Measurements from ENCODE around the gene MAPKAPK2.

The MAPKAPK2 gene

DNA sequence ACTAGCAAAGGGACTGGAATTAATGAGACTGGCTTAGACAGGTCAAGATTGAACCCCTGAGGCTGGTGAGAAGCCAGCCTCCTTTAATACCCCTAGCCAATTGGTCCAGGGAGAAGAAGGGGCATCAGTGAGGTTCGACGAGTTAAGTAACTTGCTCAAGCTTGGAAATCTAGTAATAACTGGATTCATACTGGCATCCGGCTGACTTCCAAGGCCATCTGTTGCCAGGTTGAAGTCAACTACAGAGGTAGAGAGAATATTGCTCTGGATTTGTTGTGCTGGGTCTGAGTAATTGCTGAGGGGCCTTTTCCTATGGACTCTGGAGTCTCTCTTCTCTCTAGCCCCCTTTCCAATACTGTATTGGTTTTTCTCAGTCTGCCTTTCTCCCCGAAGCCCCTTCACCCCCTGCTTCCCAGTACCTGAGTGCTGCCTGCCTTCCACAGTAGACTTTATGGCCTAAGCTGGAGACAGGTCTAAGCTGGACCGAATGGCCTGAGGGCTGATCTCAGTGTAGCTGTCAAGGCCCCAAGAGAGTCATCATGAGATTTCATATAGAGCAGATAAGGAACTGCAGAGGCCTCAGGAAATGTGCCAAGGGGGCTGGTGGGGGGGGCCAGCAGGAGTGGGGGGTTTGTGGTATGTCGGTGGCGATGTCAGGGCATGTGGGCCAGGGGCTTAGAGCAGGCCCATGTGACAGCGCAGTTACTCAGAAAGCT is 43.4 kb downstream of the MAPKAPK2 start (continued):
- no peak for TF ChIP-seq ZBTB20 (tag by site-specific recombination; IDR thresholded peaks at IDR 0.05)

DNA sequence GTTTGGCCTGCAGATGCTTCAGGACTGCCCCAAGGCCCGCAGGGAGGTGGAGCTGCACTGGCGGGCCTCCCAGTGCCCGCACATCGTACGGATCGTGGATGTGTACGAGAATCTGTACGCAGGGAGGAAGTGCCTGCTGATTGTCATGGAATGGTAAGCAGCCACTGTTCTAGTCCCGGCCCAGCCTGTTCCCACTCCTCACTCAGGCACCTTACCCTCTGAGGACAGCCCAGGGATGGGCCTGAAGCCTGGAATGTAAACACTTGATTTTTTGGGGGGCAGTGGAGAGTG is 43.9 kb downstream of the MAPKAPK2 start:
- no peak overlapping the region for H3K27ac ChIP-seq (ENCODE audit: extremely low read depth, low read depth, low read length)
- POLR2A ChIA-PET = no interaction called here
- H3K36me3 ChIP-seq (ENCODE audit: control insufficient read depth in 2 of 2, insufficient read depth in 1 of 2, low read length in 2 of 2) = peaks cover 0 to 42% of the 10 kb centered on the region in 2 experiments; a peak in 1 of 3 replicates
- no peaks in the 10 kb centered on the region for H3K9me3 ChIP-seq (ENCODE audit: control insufficient read depth, insufficient read depth, low read depth, low read length)
- TF ChIP-seq HOXD13 (CRISPR knock-in tag; IDR thresholded peaks at IDR 0.05; ENCODE audit: borderline replicate concordance) (no peak), ZNF10 (tag by site-specific recombination; IDR thresholded peaks at IDR 0.05) (no peak), RBAK (tag by site-specific recombination; IDR thresholded peaks at IDR 0.05) (no peak), ZNF571 (tag by site-specific recombination; IDR thresholded peaks at IDR 0.05) (no peak), ZNF514 (tag by site-specific recombination; IDR thresholded peaks at IDR 0.05) (no peak), ZNF223 (tag by site-specific recombination; IDR thresholded peaks at IDR 0.05) (no peak)
- CTCF ChIA-PET = interaction anchor here (0.7 to 4.5 kb wide), 3 partner anchors 17 to 254 kb away, joined by 3 to 30 read pairs (median 4); no protein-coding TSS in a partner anchor
- no peak overlapping the region for H3K4me3 ChIP-seq (ENCODE audit: low read depth, low read length)
- H3K4me1 ChIP-seq (ENCODE audit: control insufficient read depth, insufficient read depth, low read length) = no peaks in the 10 kb centered on the region; the same call in 1 of the 2 replicates

DNA sequence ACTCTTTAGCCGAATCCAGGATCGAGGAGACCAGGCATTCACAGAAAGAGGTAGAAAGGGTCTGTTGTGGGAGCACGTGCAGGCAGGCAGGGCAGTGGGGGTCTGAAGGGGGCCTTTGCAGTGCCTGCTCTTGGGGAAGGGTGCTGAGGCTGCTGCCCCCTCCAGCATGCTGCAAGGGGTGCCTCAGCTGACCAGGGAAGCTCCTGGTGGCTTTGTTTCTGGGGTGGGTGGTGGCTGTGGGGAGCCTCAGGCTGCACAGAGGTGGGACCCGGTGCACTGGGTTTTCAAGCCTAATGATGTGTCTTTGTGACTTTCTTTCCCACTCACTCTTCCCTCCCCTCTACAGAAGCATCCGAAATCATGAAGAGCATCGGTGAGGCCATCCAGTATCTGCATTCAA is 44.3 kb downstream of the MAPKAPK2 start:
- ChIA-PET CTCF (interaction anchor here (1.8 kb wide), 1 partner anchor 183 kb away, joined by 9 read pairs; no protein-coding TSS in a partner anchor), POLR2A (no interaction called here)
- H3K4me1 ChIP-seq (ENCODE audit: control insufficient read depth, insufficient read depth, low read length) = no peaks in the 10 kb centered on the region; the same call in 1 of the 2 replicates
- no peak overlapping the region for H3K4me3 ChIP-seq (ENCODE audit: low read depth, low read length)
- H3K9me3 ChIP-seq (ENCODE audit: control insufficient read depth, insufficient read depth, low read depth, low read length) = no peaks in the 10 kb centered on the region
- no peak for TF ChIP-seq ZBTB7A (tag by site-specific recombination; IDR thresholded peaks at IDR 0.05; ENCODE audit: low read depth)
- TF ChIP-seq YY2 (tag by site-specific recombination; IDR thresholded peaks at IDR 0.05) = no peak
- no peak for TF ChIP-seq ZNF529 (tag by site-specific recombination; IDR thresholded peaks at IDR 0.05; ENCODE audit: insufficient replicate concordance)
- TF ChIP-seq ZNF239 (tag by site-specific recombination; IDR thresholded peaks at IDR 0.05) = no peak
- TF ChIP-seq, protein P1, sequence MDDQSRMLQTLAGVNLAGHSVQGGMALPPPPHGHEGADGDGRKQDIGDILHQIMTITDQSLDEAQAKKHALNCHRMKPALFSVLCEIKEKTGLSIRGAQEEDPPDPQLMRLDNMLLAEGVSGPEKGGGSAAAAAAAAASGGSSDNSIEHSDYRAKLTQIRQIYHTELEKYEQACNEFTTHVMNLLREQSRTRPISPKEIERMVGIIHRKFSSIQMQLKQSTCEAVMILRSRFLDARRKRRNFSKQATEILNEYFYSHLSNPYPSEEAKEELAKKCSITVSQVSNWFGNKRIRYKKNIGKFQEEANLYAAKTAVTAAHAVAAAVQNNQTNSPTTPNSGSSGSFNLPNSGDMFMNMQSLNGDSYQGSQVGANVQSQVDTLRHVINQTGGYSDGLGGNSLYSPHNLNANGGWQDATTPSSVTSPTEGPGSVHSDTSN (CRISPR knock-in tag; IDR thresholded peaks at IDR 0.05) = no peak
- TF ChIP-seq ZNF155 (tag by site-specific recombination; IDR thresholded peaks at IDR 0.05) = no peak
- H3K27ac ChIP-seq (ENCODE audit: extremely low read depth, low read depth, low read length) = no peak overlapping the region
- H3K36me3 ChIP-seq (ENCODE audit: control insufficient read depth in 2 of 2, insufficient read depth in 1 of 2, low read length in 2 of 2) = peaks cover 0 to 42% of the 10 kb centered on the region in 2 experiments; a peak in 1 of 3 replicates

DNA sequence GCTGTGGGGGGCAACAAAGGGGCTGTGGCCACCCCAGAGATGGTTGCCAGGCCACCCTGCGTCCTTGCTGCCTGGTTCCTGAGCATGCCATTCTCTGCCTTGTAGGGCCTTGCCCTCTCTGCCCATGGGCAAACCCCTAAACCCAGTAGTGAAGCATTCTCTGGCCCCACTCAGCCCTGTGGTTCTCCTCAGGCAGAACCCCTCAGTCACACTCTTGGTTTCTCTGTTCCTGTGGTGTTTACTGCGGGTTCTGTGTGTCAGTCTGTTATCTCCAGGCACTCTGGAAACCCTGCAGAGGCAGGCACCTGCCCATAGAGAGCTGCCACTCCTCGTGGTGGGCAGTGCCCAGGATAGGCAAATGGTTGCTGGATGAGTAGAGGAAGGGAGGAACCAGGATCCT is 44.8 kb downstream of the MAPKAPK2 start:
- Histone ChIP-seq H3K9me3 (ENCODE audit: control insufficient read depth, insufficient read depth, low read depth, low read length) (no peaks in the 10 kb centered on the region), H3K36me3 (ENCODE audit: control insufficient read depth in 2 of 2, insufficient read depth in 1 of 2, low read length in 2 of 2) (peaks cover 0 to 45% of the 10 kb centered on the region in 2 experiments; a peak in 1 of 3 replicates), H3K27ac (ENCODE audit: extremely low read depth, low read depth, low read length) (no peak overlapping the region), H3K4me1 (ENCODE audit: control insufficient read depth, insufficient read depth, low read length) (no peaks in the 10 kb centered on the region), H3K4me3 (ENCODE audit: low read depth, low read length) (no peak overlapping the region)
- CTCF ChIA-PET = interaction anchor here (0.8 to 1.8 kb wide), 2 partner anchors 11 to 183 kb away, joined by 4 to 9 read pairs; no protein-coding TSS in a partner anchor
- TF ChIP-seq ZNF239 (tag by site-specific recombination; IDR thresholded peaks at IDR 0.05) = no peak
- TF ChIP-seq ZIC2 (tag by site-specific recombination; IDR thresholded peaks at IDR 0.05) = no peak
- no peak for TF ChIP-seq SP2 (tag by site-specific recombination; IDR thresholded peaks at IDR 0.05)
- TF ChIP-seq ZNF10 (tag by site-specific recombination; IDR thresholded peaks at IDR 0.05) = no peak
- POLR2A ChIA-PET = no interaction called here

DNA sequence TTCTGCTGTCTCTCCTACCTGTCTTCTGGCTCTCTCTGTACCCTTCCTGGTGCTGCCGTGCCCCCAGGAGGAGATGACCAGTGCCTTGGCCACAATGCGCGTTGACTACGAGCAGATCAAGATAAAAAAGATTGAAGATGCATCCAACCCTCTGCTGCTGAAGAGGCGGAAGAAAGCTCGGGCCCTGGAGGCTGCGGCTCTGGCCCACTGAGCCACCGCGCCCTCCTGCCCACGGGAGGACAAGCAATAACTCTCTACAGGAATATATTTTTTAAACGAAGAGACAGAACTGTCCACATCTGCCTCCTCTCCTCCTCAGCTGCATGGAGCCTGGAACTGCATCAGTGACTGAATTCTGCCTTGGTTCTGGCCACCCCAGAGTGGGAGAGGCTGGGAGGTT is 47.8 kb downstream of the MAPKAPK2 start:
- Histone ChIP-seq H3K27ac (ENCODE audit: extremely low read depth, low read depth, low read length) (no peak overlapping the region), H3K4me3 (ENCODE audit: low read depth, low read length) (no peak overlapping the region), H3K4me1 (ENCODE audit: control insufficient read depth, insufficient read depth, low read length) (no peaks in the 10 kb centered on the region), H3K9me3 (ENCODE audit: control insufficient read depth, insufficient read depth, low read depth, low read length) (no peaks in the 10 kb centered on the region), H3K36me3 (ENCODE audit: control insufficient read depth in 2 of 2, insufficient read depth in 1 of 2, low read length in 2 of 2) (peaks cover 0 to 49% of the 10 kb centered on the region in 2 experiments; a peak in 1 of 3 replicates)
- ChIA-PET POLR2A (no interaction called here), CTCF (interaction anchor here (0.5 to 6.4 kb wide), 4 partner anchors 180 to 250 kb away, joined by 3 to 73 read pairs (median 3); no protein-coding TSS in a partner anchor)
- no peak for TF ChIP-seq ZNF37A (tag by site-specific recombination; IDR thresholded peaks at IDR 0.05)
- no peak for TF ChIP-seq KLF8 (tag by site-specific recombination; IDR thresholded peaks at IDR 0.05)
- TF ChIP-seq ZBTB7A (tag by site-specific recombination; IDR thresholded peaks at IDR 0.05; ENCODE audit: low read depth) = no peak
- TF ChIP-seq, protein P2, sequence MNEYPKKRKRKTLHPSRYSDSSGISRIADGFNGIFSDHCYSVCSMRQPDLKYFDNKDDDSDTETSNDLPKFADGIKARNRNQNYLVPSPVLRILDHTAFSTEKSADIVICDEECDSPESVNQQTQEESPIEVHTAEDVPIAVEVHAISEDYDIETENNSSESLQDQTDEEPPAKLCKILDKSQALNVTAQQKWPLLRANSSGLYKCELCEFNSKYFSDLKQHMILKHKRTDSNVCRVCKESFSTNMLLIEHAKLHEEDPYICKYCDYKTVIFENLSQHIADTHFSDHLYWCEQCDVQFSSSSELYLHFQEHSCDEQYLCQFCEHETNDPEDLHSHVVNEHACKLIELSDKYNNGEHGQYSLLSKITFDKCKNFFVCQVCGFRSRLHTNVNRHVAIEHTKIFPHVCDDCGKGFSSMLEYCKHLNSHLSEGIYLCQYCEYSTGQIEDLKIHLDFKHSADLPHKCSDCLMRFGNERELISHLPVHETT (tag by site-specific recombination; IDR thresholded peaks at IDR 0.05) = no peak
- no peak for TF ChIP-seq ZNF560 (tag by site-specific recombination; IDR thresholded peaks at IDR 0.05; ENCODE audit: borderline replicate concordance)
- no peak for TF ChIP-seq HOXC10 (CRISPR knock-in tag; IDR thresholded peaks at IDR 0.05)
- no peak for TF ChIP-seq PRDM1 (tag by site-specific recombination; IDR thresholded peaks at IDR 0.05)
- no peak for TF ChIP-seq ZNF768 (tag by site-specific recombination; IDR thresholded peaks at IDR 0.05)
- TF ChIP-seq ZNF585B (tag by site-specific recombination; IDR thresholded peaks at IDR 0.05) = no peak
- TF ChIP-seq ZNF366 (tag by site-specific recombination; conservative IDR thresholded peaks at IDR 0.05) = no peak
- no peak for TF ChIP-seq ZNF274 (IDR thresholded peaks at IDR 0.05; ENCODE audit: low read length)
- no peak for TF ChIP-seq ZNF274 (tag by site-specific recombination; IDR thresholded peaks at IDR 0.05; ENCODE audit: borderline replicate concordance)

Measured in HEK293 (cell line).